Tracheal epithelial cell (primary cell): ENCODE data around the gene SLFN12L. TPM values are rescaled to one million over a fixed set of nuclear protein-coding genes. Genes with fewer than 3 reads are reported as not detected.

Experiments
- total RNA-seq: library from RNA; depleted of rRNA; stranded (reverse); fragments of >200 nt; gene quantifications from 2 replicates; pipeline ENCODE4 v1.2.1, GENCODE V29; 2014

Gene SLFN12L
- not detected in 2 replicates for total RNA-seq

GRCh38 chr17:35537601-35538141 lies at the start of gene SLFN12L:
TSS of gene SLFN12L (minus strand) at chr17:35537678. CDS start at chr17:35522364, 15,314 bp downstream.

GRCh38 chr17:35578197-35578928 lies 40.9 kb upstream of the SLFN12L start, which contains the start of gene PEX12:
TSS of gene PEX12 (minus strand) at chr17:35578571. CDS start at chr17:35578021, 550 bp downstream.

DNA sequence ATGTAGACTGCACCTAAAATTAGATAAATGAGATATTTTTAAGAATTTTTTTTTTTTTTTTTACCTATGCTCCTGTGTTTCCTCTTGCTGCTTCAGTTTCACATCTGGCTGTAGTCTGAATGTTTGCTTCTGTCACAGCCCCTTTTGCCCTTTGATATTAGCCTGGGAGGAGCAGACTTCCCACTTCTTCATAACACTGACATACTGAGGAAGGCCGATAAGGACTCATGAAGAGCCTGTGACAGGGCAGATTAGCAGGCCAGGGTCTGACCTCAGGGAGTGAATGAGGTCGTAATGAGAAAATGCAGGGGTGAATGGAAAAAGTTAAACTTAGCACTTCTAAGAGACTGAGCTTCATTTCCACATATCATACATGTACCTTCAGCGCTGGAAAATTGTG lies 23.2 kb upstream of the SLFN12L start, which contains the start of gene SLFN14:
TSS of gene SLFN14 (minus strand) at position 117 of the 400 bp plus-strand sequence. CDS start 2,757 bp downstream, outside the sequence.

DNA sequence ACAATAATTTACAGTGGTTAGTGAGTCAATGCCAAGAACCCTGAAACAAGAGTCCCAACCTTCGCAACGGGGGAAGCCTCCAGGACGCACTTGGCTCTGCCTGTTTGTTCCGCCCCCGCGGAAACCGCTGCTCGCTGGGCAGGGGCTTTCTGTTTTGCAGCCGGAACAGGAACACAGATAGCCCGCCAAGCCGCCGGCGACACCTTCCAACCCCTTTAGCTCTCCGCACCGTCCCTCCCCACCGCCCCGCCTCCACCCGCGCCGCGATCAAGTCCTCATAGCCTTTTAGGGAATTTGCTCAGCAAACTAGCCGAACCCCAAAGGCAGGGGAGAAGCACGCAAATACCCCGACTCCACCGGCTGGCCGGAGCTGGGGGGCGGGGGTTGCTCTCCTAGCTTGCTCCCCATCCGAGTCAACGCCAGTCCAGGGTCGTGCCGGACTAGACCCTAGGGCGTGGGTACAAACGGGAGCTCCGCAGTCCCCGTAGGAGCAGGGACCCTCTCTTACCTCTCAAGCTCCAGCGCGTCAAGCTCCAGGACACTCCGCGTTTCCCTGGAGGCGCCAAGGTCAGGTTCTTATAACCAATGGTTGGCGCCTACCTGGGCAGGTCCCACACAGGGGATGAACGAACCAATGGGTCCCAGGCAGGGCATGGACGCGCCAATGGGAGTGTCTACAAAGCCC lies 89.1 kb downstream of the SLFN12L start, which contains the start of gene SLFN13:
TSS of gene SLFN13 (minus strand) at position 553 of the 685 bp plus-strand sequence. CDS start 3,086 bp downstream, outside the sequence.

DNA sequence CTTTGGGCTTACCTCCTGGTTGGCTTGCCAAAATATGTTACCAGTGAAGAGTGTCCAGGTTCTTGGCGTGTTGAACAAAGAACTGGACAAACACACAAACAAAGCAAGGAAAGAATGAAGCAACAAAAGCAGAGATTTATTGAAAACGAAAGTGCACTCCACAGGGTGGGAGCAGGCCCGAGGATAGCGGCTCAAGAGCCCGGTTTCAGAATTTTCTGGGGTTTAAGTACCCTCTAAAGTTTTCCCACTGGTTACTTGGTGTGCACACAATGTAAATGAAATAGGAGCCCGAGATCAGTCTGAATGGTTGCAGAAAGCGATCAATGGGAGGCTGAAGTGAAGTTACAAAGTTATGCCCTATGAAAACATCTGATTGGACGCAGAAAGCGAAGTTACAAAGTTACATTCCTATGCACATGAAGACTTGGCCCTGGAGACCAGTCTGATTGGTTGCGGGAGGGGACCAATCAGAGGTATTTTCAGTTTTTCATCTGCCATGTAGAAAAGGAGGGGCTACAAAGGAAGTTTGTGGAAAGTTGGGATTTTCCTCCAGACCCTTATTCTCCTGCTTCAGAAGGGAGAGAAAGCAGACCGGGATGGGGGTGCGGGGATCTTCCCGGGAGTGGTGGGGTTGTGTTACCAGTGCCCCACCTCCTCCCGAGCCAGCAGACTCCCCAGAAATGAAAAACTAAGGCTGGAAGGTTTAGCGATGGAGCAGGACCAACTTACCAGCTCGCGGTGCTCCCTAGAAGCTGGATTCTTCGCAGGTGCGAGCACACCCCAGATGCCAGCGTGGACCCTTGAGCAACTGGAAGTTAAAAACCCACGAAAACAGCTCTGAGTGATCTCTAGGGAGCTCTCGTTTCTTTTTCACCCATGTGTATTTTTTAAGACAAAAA lies 105.1 kb downstream of the SLFN12L start, which contains the start of gene SLFN12:
TSS of gene SLFN12 (minus strand) at position 325 of the 899 bp plus-strand sequence. CDS start 9,472 bp downstream, outside the sequence.

Other genes with a start within 250 kb of the SLFN12L start
- 4.3 and 9.6 TPM in 2 replicates for gene SLFN11, start 164.1 kb downstream of the SLFN12L start, total RNA-seq
- gene SLFN12, start 105.2 kb downstream of the SLFN12L start, total RNA-seq, result 5.5 and 11.1 TPM in 2 replicates
- gene SLFN13, start 88.9 kb downstream of the SLFN12L start, total RNA-seq, result 1.2 and 2.1 TPM in 2 replicates
- gene SLFN14, start 23.1 kb upstream of the SLFN12L start, total RNA-seq, result not detected in 2 replicates
- gene PEX12, start 40.9 kb upstream of the SLFN12L start, total RNA-seq, result 1.9 and 5.1 TPM in 2 replicates
- 44.3 and 58.3 TPM in 2 replicates for gene AP2B1, start 49.6 kb upstream of the SLFN12L start, total RNA-seq
- 0.64 and 0.72 TPM in 2 replicates for gene RASL10B, start 194.0 kb upstream of the SLFN12L start, total RNA-seq
- gene GAS2L2, start 215.6 kb upstream of the SLFN12L start, total RNA-seq, result 0.24 TPM in 1 of 2 replicates, not detected in the other
- gene C17orf50, start 223.2 kb upstream of the SLFN12L start, total RNA-seq, result not detected in 2 replicates